NCI-H1092 (cell line): ENCODE measurements around the gene FBXW8.

Experiments used
- DNase-seq: peaks from one replicate; lab custom pipeline; 2025; lab: John Stamatoyannopoulos, UW

Gene FBXW8

GRCh38 chr12:116955382-116956021 is 44.8 kb downstream of the FBXW8 start:
- no peak for DNase-seq

GRCh38 chr12:116958402-116959197 is 47.9 kb downstream of the FBXW8 start:
- no peak for DNase-seq

GRCh38 chr12:116959198-116959460 is 48.4 kb downstream of the FBXW8 start:
- no peak for DNase-seq

GRCh38 chr12:116959845-116960514 is 49.2 kb downstream of the FBXW8 start:
- no peak for DNase-seq

- DNase-seq: no peak
Measured at GRCh38 chr12:116962197-116962596, 51.4 kb downstream of the FBXW8 start.

- DNase-seq: no peak
Measured at GRCh38 chr12:116962783-116963356, 52.1 kb downstream of the FBXW8 start.

- DNase-seq: peak; percentile 74
Measured at GRCh38 chr12:116964054-116965050, 53.6 kb downstream of the FBXW8 start.

- DNase-seq: no peak
Measured at GRCh38 chr12:116968986-116969385, 58.2 kb downstream of the FBXW8 start.

- DNase-seq: peak; percentile 84
Measured at GRCh38 chr12:116969615-116970585, 59.1 kb downstream of the FBXW8 start.

- DNase-seq: no peak
Measured at GRCh38 chr12:116971222-116971621, 60.5 kb downstream of the FBXW8 start.

- DNase-seq: no peak
Measured at GRCh38 chr12:116975779-116976393, 65.1 kb downstream of the FBXW8 start.

GRCh38 chr12:116977465-116978380 is 67.0 kb downstream of the FBXW8 start:
- no peak for DNase-seq

- no peak for DNase-seq
Measured at GRCh38 chr12:116978791-116979508, 68.2 kb downstream of the FBXW8 start.

GRCh38 chr12:116980083-116980482 is 69.3 kb downstream of the FBXW8 start:
- DNase-seq: no peak

- DNase-seq: no peak
Measured at GRCh38 chr12:116982791-116983411, 72.2 kb downstream of the FBXW8 start.

GRCh38 chr12:116984098-116984497 is 73.3 kb downstream of the FBXW8 start:
- no peak for DNase-seq

GRCh38 chr12:116990329-116990728 is 79.6 kb downstream of the FBXW8 start:
- DNase-seq: no peak
